Osteoblast (primary cell): Measurements from ENCODE around the gene RANBP2. TPM values are rescaled to one million over a fixed set of nuclear protein-coding genes. Genes with fewer than 3 reads are reported as not detected.
A peak's percentile ranks its signal among the peaks of the same experiment; 100 is the strongest.

ENCODE experiments used
- DNase-seq: peaks from one replicate; pipeline ENCODE4 v3.0.0; 2011; ENCODE audit warnings: low spot score, mixed read lengths; ENCODE audit not compliant: insufficient read length; ENCODE audit errors: missing footprints
- H2AFZ ChIP-seq: 2 replicates; pipeline ENCODE4 v1.6.0; 2011; ENCODE audit warnings: mild to moderate bottlenecking, low read length
- H3K27ac ChIP-seq: 2 replicates; pipeline ENCODE4 v1.5.1; 2011; ENCODE audit warnings: mild to moderate bottlenecking, low read depth, low read length, moderate library complexity
- H3K27me3 ChIP-seq: 2 replicates; pipeline ENCODE4 v1.6.0; 2012; ENCODE audit warnings: mild to moderate bottlenecking, control low read depth, inconsistent platforms, low read length, moderate library complexity; ENCODE audit not compliant: insufficient read depth
- H3K36me3 ChIP-seq: 2 replicates; pipeline ENCODE4 v1.5.1; 2011; ENCODE audit warnings: mild to moderate bottlenecking, low read length, control low read depth, moderate library complexity; ENCODE audit not compliant: insufficient read depth
- H3K4me1 ChIP-seq: 2 replicates; pipeline ENCODE4 v1.5.1; 2011; ENCODE audit warnings: mild to moderate bottlenecking, low read length, control low read depth, moderate library complexity; ENCODE audit not compliant: insufficient read depth
- H3K4me2 ChIP-seq: 2 replicates; pipeline ENCODE4 v1.6.0; 2011; ENCODE audit warnings: mild to moderate bottlenecking, low read length; ENCODE audit not compliant: insufficient read depth
- H3K4me3 ChIP-seq: fragments of 200-600 bp; sonication (generic); 3 replicates; pipeline ENCODE4 v1.5.1; 2012; ENCODE audit warnings: mild to moderate bottlenecking, low read length, inconsistent platforms; ENCODE audit not compliant: insufficient read depth
- H3K79me2 ChIP-seq: 2 replicates; pipeline ENCODE4 v1.6.0; 2012; ENCODE audit warnings: mild to moderate bottlenecking, low read length, control low read depth, inconsistent platforms; ENCODE audit not compliant: insufficient read depth
- H3K9me3 ChIP-seq: 2 replicates; pipeline ENCODE4 v1.5.1; 2011; ENCODE audit warnings: low read depth, low read length, control low read depth
- H4K20me1 ChIP-seq: 2 replicates; pipeline ENCODE4 v1.6.0; 2012; ENCODE audit warnings: mild to moderate bottlenecking, low read length, control low read depth; ENCODE audit not compliant: insufficient read depth
- total RNA-seq: library from RNA; depleted of rRNA; stranded (reverse); fragments of >200 nt; gene quantifications from 2 replicates; pipeline ENCODE4 v1.2.3, GENCODE V29; 2012
- TF ChIP-seq, protein P1 (sequence below): IDR thresholded peaks from 2 replicates; pipeline ENCODE4 v1.5.1; 2011; ENCODE audit warnings: mild to moderate bottlenecking, low read depth, low read length, moderate library complexity; ENCODE audit errors: extremely low read depth

The RANBP2 gene
- total RNA-seq, 1 donor: 74.9 TPM

- DNase-seq: no peak
- Histone ChIP-seq H3K4me3 (no peak overlapping the region), H3K4me1 (peaks cover 8% of the 10 kb centered on the region), H3K27me3 (no peaks in the 10 kb centered on the region), H2AFZ (no peak overlapping the region), H3K4me2 (no peak overlapping the region), H3K79me2 (no peaks in the 10 kb centered on the region), H3K36me3 (no peaks in the 10 kb centered on the region), H3K9me3 (no peaks in the 10 kb centered on the region), H4K20me1 (no peaks in the 10 kb centered on the region), H3K27ac (peak overlapping the region; percentile 4)
- TF ChIP-seq, protein P1, sequence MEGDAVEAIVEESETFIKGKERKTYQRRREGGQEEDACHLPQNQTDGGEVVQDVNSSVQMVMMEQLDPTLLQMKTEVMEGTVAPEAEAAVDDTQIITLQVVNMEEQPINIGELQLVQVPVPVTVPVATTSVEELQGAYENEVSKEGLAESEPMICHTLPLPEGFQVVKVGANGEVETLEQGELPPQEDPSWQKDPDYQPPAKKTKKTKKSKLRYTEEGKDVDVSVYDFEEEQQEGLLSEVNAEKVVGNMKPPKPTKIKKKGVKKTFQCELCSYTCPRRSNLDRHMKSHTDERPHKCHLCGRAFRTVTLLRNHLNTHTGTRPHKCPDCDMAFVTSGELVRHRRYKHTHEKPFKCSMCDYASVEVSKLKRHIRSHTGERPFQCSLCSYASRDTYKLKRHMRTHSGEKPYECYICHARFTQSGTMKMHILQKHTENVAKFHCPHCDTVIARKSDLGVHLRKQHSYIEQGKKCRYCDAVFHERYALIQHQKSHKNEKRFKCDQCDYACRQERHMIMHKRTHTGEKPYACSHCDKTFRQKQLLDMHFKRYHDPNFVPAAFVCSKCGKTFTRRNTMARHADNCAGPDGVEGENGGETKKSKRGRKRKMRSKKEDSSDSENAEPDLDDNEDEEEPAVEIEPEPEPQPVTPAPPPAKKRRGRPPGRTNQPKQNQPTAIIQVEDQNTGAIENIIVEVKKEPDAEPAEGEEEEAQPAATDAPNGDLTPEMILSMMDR: no peak
Observed at GRCh38 chr2:108825254-108825653, 106.0 kb downstream of the RANBP2 start.

DNA sequence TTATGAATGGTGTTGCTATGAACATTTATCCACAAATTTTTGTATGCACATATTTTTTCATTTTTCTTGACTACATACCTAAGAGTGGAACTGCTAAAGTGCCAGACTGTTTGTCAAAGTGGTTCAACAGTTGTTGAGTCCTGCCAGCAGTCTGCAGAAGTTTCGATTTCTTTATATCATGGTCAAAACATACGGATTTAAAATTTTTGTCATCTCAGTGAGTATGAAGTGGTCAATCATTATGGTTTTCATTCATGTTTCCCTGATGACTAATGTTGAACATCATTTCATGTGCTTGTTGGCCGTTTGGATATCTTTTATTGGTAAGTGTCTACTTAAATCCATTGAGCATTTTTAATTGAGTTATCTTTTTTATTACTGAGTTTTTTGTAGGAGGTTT lies 106.5 kb downstream of the RANBP2 start:
- DNase-seq: no peak
- TF ChIP-seq, protein P1: no peak
- peaks cover 8% of the 10 kb centered on the region for H3K4me1 ChIP-seq
- peak overlapping the region; percentile 4 for H3K27ac ChIP-seq
- H3K36me3 ChIP-seq: no peaks in the 10 kb centered on the region
- no peak overlapping the region for H3K4me3 ChIP-seq
- H3K27me3 ChIP-seq: no peaks in the 10 kb centered on the region
- H3K4me2 ChIP-seq: peak overlapping the region; percentile 34
- H3K9me3 ChIP-seq: no peaks in the 10 kb centered on the region
- no peaks in the 10 kb centered on the region for H4K20me1 ChIP-seq
- H3K79me2 ChIP-seq: no peaks in the 10 kb centered on the region
- H2AFZ ChIP-seq: no peak overlapping the region

- H3K4me1 ChIP-seq: peaks cover 7% of the 10 kb centered on the region
- no peak for DNase-seq
- no peak overlapping the region for H3K4me3 ChIP-seq
- no peaks in the 10 kb centered on the region for H3K9me3 ChIP-seq
- no peak overlapping the region for H3K4me2 ChIP-seq
- no peaks in the 10 kb centered on the region for H3K27me3 ChIP-seq
- no peak overlapping the region for H2AFZ ChIP-seq
- TF ChIP-seq, protein P1: no peak
- H3K79me2 ChIP-seq: no peaks in the 10 kb centered on the region
- no peaks in the 10 kb centered on the region for H4K20me1 ChIP-seq
- no peaks in the 10 kb centered on the region for H3K36me3 ChIP-seq
- H3K27ac ChIP-seq: no peak overlapping the region
Observed at GRCh38 chr2:108829578-108830310, 110.5 kb downstream of the RANBP2 start.

DNA sequence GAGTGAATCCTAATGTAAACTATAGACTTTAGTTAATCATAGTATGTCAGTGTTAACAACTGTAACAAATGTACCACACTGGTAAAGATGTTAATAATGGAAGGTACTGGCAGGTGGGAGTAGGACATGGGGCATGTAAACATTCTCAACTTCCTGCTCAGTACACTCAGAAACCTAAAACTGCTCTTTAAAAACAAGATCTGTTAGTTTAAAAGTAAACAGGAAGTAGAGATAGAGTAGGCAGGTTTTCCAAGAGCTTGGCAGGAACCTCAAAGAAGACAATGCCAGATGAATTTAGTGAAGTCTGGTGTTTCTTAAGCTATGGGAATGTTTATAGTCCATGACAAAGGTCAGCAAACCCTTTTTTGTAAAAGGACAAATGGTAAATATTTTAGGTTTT lies 113.9 kb downstream of the RANBP2 start:
- Histone ChIP-seq H3K79me2 (no peaks in the 10 kb centered on the region), H3K36me3 (no peaks in the 10 kb centered on the region), H3K4me1 (no peaks in the 10 kb centered on the region), H3K27ac (no peak overlapping the region), H4K20me1 (no peaks in the 10 kb centered on the region), H3K4me3 (no peak overlapping the region), H2AFZ (no peak overlapping the region), H3K27me3 (no peaks in the 10 kb centered on the region), H3K4me2 (no peak overlapping the region), H3K9me3 (no peaks in the 10 kb centered on the region)
- TF ChIP-seq, protein P1: no peak
- DNase-seq: no peak
